ENCODE data around the gene ARFGEF2.

GRCh38 chr20:49001741-49002140 is 80.2 kb downstream of the ARFGEF2 start:
- TF ChIP-seq CTCF (IDR thresholded peaks at IDR 0.05; ENCODE audit: borderline replicate concordance, extremely low read depth, low read length, poor library complexity, severe bottlenecking) (no peak), EZH2 (IDR thresholded peaks at IDR 0.05; ENCODE audit: borderline replicate concordance, low read depth, low read length, severe bottlenecking) (no peak)
